H1 (cell line): ENCODE results near the gene CBLB. TPM values are rescaled to one million over a fixed set of nuclear protein-coding genes. Genes with fewer than 3 reads are reported as not detected.

Source experiments
- CTCF ChIA-PET: fragments of 300-600 bp; sonication (Branson Sonifier 250); formaldehyde crosslinking; loops from one replicate; lab custom pipeline; 2021; ENCODE audit not compliant: partially characterized antibody; lab: Charles Lee
- POLR2A ChIA-PET: fragments of 300-600 bp; sonication (Branson Sonifier 250); formaldehyde crosslinking; loops from one replicate; lab custom pipeline; 2021; ENCODE audit warnings: inconsistent platforms; ENCODE audit not compliant: partially characterized antibody; lab: Charles Lee
- DNase-seq, 2 experiments: peaks; one replicate each; pipeline versions ENCODE4 v3.0.0 to v3.0.0-alpha.2; 2010 to 2022; ENCODE audit warnings: low spot score in 2 of 2, low read depth in 1 of 2, mixed read lengths in 1 of 2
- FAIRE-seq: peaks from 2 replicates; lab custom pipeline; 2011; peaks lifted over from hg19 to GRCh38; lab: Jason Lieb, UNC
- H2AFZ ChIP-seq: 2 replicates; pipeline ENCODE4 v1.8.1; 2012; ENCODE audit warnings: low read length, inconsistent platforms
- H2AK5ac ChIP-seq: 2 replicates; pipeline ENCODE4 v1.6.1; 2013; ENCODE audit warnings: low read depth, low read length
- H2BK120ac ChIP-seq: replicated peaks from 2 replicates; pipeline ENCODE3; 2013; ENCODE audit warnings: low read depth, low read length, inconsistent platforms
- H2BK12ac ChIP-seq: 2 replicates; pipeline ENCODE4 v1.6.1; 2013; ENCODE audit warnings: low read depth, low read length
- H2BK15ac ChIP-seq: 2 replicates; pipeline ENCODE4 v1.6.1; 2013; ENCODE audit warnings: low read length
- H2BK20ac ChIP-seq: 2 replicates; pipeline ENCODE4 v1.6.1; 2013; ENCODE audit warnings: low read length
- H2BK5ac ChIP-seq: 2 replicates; pipeline ENCODE4 v1.6.1; 2013; ENCODE audit warnings: low read depth, low read length
- H3K14ac ChIP-seq: 2 replicates; pipeline ENCODE4 v1.6.1; 2013; ENCODE audit warnings: inconsistent platforms; ENCODE audit not compliant: insufficient read length
- H3K18ac ChIP-seq: 2 replicates; pipeline ENCODE4 v1.6.1; 2013; ENCODE audit warnings: low read length; ENCODE audit errors: extremely low read depth
- H3K23ac ChIP-seq: 2 replicates; pipeline ENCODE4 v1.6.1; 2013; ENCODE audit warnings: inconsistent platforms; ENCODE audit not compliant: insufficient read length
- H3K23me2 ChIP-seq: 2 replicates; pipeline ENCODE4 v1.6.1; 2013; ENCODE audit warnings: low read depth, low read length
- H3K27ac ChIP-seq: 2 replicates; pipeline ENCODE4 v1.6.1; 2011; ENCODE audit warnings: low read depth, low read length, inconsistent platforms
- H3K27me3 ChIP-seq, 4 experiments: replicated peaks in 1 of 4; 1 replicate in 1 of 4; 2 replicates in 3 of 4; pipeline versions ENCODE4 v1.6.1 to v1.8.1; 2011 to 2013; ENCODE audit warnings: low read length in 3 of 4, mild to moderate bottlenecking in 3 of 4, inconsistent platforms in 2 of 4, mixed read lengths in 2 of 4, moderate library complexity in 1 of 4; ENCODE audit not compliant: control insufficient read depth in 3 of 4, insufficient read depth in 3 of 4; ENCODE audit errors: extremely low read depth in 1 of 4
- H3K36me3 ChIP-seq, 4 experiments: 2 replicates each; pipeline versions ENCODE4 v1.6.1 to v1.8.1; 2011 to 2013; ENCODE audit warnings: mild to moderate bottlenecking in 4 of 4, low read length in 3 of 4, moderate library complexity in 2 of 4, control low read depth in 1 of 4, inconsistent platforms in 1 of 4; ENCODE audit not compliant: insufficient read depth in 4 of 4, control insufficient read depth in 2 of 4
- H3K4ac ChIP-seq: replicated peaks from 2 replicates; pipeline ENCODE3; 2013; ENCODE audit warnings: low read length, low read depth, mixed read lengths, inconsistent platforms; ENCODE audit not compliant: insufficient read length
- H3K4me1 ChIP-seq, 4 experiments: replicated peaks in 1 of 4; 1 replicate in 1 of 4; 2 replicates in 3 of 4; pipeline versions ENCODE4 v1.6.1 to v1.8.1; 2011 to 2013; ENCODE audit warnings: low read length in 3 of 4, inconsistent platforms in 2 of 4, mixed read lengths in 1 of 4; ENCODE audit not compliant: insufficient read depth in 4 of 4, control insufficient read depth in 3 of 4
- H3K4me2 ChIP-seq, 2 experiments: 2 replicates each; pipeline versions ENCODE4 v1.6.1 to v1.8.1; 2011 to 2013; ENCODE audit warnings: low read depth in 2 of 2, low read length in 2 of 2, control low read depth in 1 of 2, inconsistent platforms in 1 of 2, mild to moderate bottlenecking in 1 of 2; ENCODE audit not compliant: insufficient read depth in 1 of 2
- H3K4me3 ChIP-seq, 4 experiments: fragments of 200-600, 300-600 bp in 1 of 4; sonication (generic), shearing (Covaris generic), sonication (Bioruptor Twin) in 1 of 4; 2 replicates each; pipeline versions ENCODE4 v1.5.1 to v1.8.1; 2011 to 2016; ENCODE audit warnings: low read length in 4 of 4, low read depth in 3 of 4, control low read depth in 2 of 4, inconsistent platforms in 2 of 4, mild to moderate bottlenecking in 2 of 4, mixed read lengths in 1 of 4, moderate library complexity in 1 of 4; ENCODE audit not compliant: insufficient read depth in 2 of 4; ENCODE audit errors: extremely low read depth in 1 of 4
- H3K56ac ChIP-seq: replicated peaks from 2 replicates; pipeline ENCODE3; 2013; ENCODE audit warnings: low read depth, mild to moderate bottlenecking, mixed read lengths, low read length, inconsistent platforms; ENCODE audit not compliant: insufficient read length
- H3K79me1 ChIP-seq: 2 replicates; pipeline ENCODE4 v1.6.1; 2013; ENCODE audit warnings: low read depth, low read length, control low read depth
- H3K79me2 ChIP-seq, 2 experiments: 2 replicates each; pipeline versions ENCODE4 v1.6.1 to v1.8.1; 2012 to 2013; ENCODE audit warnings: low read length in 2 of 2, mild to moderate bottlenecking in 2 of 2, inconsistent platforms in 1 of 2; ENCODE audit not compliant: insufficient read depth in 2 of 2, control insufficient read depth in 1 of 2
- H3K9ac ChIP-seq, 4 experiments: replicated peaks in 1 of 4; 1 replicate in 1 of 4; 2 replicates in 3 of 4; pipeline versions ENCODE4 v1.6.1 to v1.8.1; 2011 to 2013; ENCODE audit warnings: low read depth in 3 of 4, low read length in 3 of 4, control low read depth in 2 of 4, mild to moderate bottlenecking in 2 of 4, moderate library complexity in 2 of 4, inconsistent platforms in 1 of 4; ENCODE audit errors: extremely low read depth in 1 of 4
- H3K9me3 ChIP-seq, 2 experiments: 2 replicates each; pipeline versions ENCODE4 v1.6.1 to v1.8.1; 2012 to 2013; ENCODE audit warnings: mild to moderate bottlenecking in 2 of 2, moderate library complexity in 2 of 2, control low read depth in 1 of 2, inconsistent platforms in 1 of 2, low read depth in 1 of 2, low read length in 1 of 2, mixed read lengths in 1 of 2; ENCODE audit not compliant: insufficient read depth in 2 of 2
- H4K20me1 ChIP-seq, 2 experiments: replicated peaks in 1 of 2; 2 replicates each; pipeline versions ENCODE3 to v1.8.1; 2011 to 2013; ENCODE audit warnings: inconsistent platforms in 2 of 2, low read length in 2 of 2, mild to moderate bottlenecking in 1 of 2; ENCODE audit not compliant: insufficient read depth in 2 of 2, control insufficient read depth in 1 of 2
- H4K5ac ChIP-seq: 2 replicates; pipeline ENCODE4 v1.6.1; 2013; ENCODE audit warnings: low read length, low read depth, mixed read lengths, inconsistent platforms; ENCODE audit not compliant: insufficient read length
- H4K8ac ChIP-seq: 2 replicates; pipeline ENCODE4 v1.8.0; 2013; ENCODE audit warnings: mild to moderate bottlenecking, moderate library complexity, low read length, inconsistent platforms; ENCODE audit not compliant: insufficient read depth; ENCODE audit errors: extremely low read depth
- H4K91ac ChIP-seq: replicated peaks from 2 replicates; pipeline ENCODE3; 2013; ENCODE audit warnings: low read length, mixed read lengths, inconsistent platforms; ENCODE audit not compliant: insufficient read length
- ASH2L ChIP-seq: fragments of 200-600, 300-600 bp; sonication (generic); IDR thresholded peaks from one replicate; pipeline ENCODE4 v1.7.1; 2017; ENCODE audit warnings: low read length
- BACH1 ChIP-seq: IDR thresholded peaks from 2 replicates; pipeline ENCODE4 v1.6.1; 2012; ENCODE audit warnings: low read length, improper control_type of control experiment
- BCL11A ChIP-seq, 2 experiments: IDR thresholded peaks; one replicate each; pipeline ENCODE4 v1.6.1; 2011; ENCODE audit warnings: low read depth in 2 of 2, low read length in 2 of 2, mild to moderate bottlenecking in 2 of 2
- CBX5 ChIP-seq: fragments of 300-800, 300-1000 bp; sonication (generic); IDR thresholded peaks from 2 replicates; pipeline ENCODE4 v1.7.1; 2016; ENCODE audit warnings: antibody characterized with exemption, low read length, low read depth
- CEBPB ChIP-seq: IDR thresholded peaks from 2 replicates; pipeline ENCODE4 v1.6.1; 2012; ENCODE audit warnings: low read depth, low read length
- CHD1 ChIP-seq: IDR thresholded peaks from 2 replicates; pipeline ENCODE4 v1.6.1; 2012; ENCODE audit warnings: low read depth, low read length, improper control_type of control experiment
- EGR1 ChIP-seq: IDR thresholded peaks from 2 replicates; pipeline ENCODE4 v1.6.1; 2011; ENCODE audit warnings: low read depth, low read length, borderline replicate concordance
- GABPA ChIP-seq: IDR thresholded peaks from 2 replicates; pipeline ENCODE4 v1.6.1; 2011; ENCODE audit warnings: mild to moderate bottlenecking, low read length, moderate library complexity, borderline replicate concordance; ENCODE audit not compliant: insufficient read depth
- MAFK ChIP-seq: IDR thresholded peaks from 2 replicates; pipeline ENCODE4 v1.6.1; 2012; ENCODE audit warnings: low read depth, mild to moderate bottlenecking, improper control_type of control experiment, low read length
- POLR2AphosphoS5 ChIP-seq: IDR thresholded peaks from 2 replicates; pipeline ENCODE4 v1.6.1; 2011; ENCODE audit warnings: low read depth, low read length
- RBBP5 ChIP-seq: IDR thresholded peaks from 2 replicates; pipeline ENCODE4 v1.7.1; 2012; ENCODE audit warnings: low read depth, mild to moderate bottlenecking, inconsistent platforms, low read length, moderate library complexity, borderline replicate concordance
- SRF ChIP-seq: IDR thresholded peaks from 2 replicates; pipeline ENCODE4 v1.6.1; 2011; ENCODE audit warnings: mild to moderate bottlenecking, low read depth, low read length, moderate library complexity
- SUZ12 ChIP-seq: fragments of 200-600 bp; sonication (generic); IDR thresholded peaks from 2 replicates; pipeline ENCODE4 v1.6.1; 2012; ENCODE audit warnings: mild to moderate bottlenecking, inconsistent platforms, low read length, moderate library complexity, mixed read lengths
- TBP ChIP-seq: IDR thresholded peaks from 2 replicates; pipeline ENCODE4 v1.6.1; 2011; ENCODE audit warnings: low read depth, low read length, improper control_type of control experiment
- WGBS, 2 experiments: shearing (Covaris generic) in 1 of 2; methylation state at CpG; one replicate each; pipeline versions ENCODE4 v1.1.6 to v1.1.7; 2013 to 2015; ENCODE audit warnings: low lambda C conversion rate in 2 of 2, mixed read lengths in 2 of 2, inconsistent platforms in 1 of 2, low coverage in 1 of 2, missing lambda C conversion rate in 1 of 2; ENCODE audit not compliant: insufficient replicate concordance in 2 of 2, insufficient coverage in 1 of 2, insufficient read length in 1 of 2; ENCODE audit errors: extremely low coverage in 1 of 2, missing lambda C conversion rate in 1 of 2; 5-methylcytosine and 5-hydroxymethylcytosine counted together
- polyA plus RNA-seq, 7 experiments: library from polyadenylated mRNA; depleted of rRNA in 3 of 7; stranded (reverse) in 5 of 7; unstranded in 2 of 7; fragments of >200 nt in 5 of 7; fragments of 200-250 nt in 2 of 7; gene quantifications; 1 replicate in 5 of 7; 2 replicates in 1 of 7; 4 replicates in 1 of 7; pipeline versions ENCODE4 v1.2.1 to v1.2.3, GENCODE V29; 2011 to 2013; ENCODE audit warnings: missing spikeins in 2 of 7, mixed read lengths in 2 of 7
- total RNA-seq: library from RNA; stranded (reverse); fragmentation: NEBNext Ultra II Directional; extraction: Animal tissue kit (Norgen Biotek cat#: 25700); gene quantifications from 2 replicates; pipeline ENCODE4 v1.2.1, GENCODE V29; 2021
- TF ChIP-seq, protein P1 (sequence below): IDR thresholded peaks from 2 replicates; pipeline ENCODE4 v1.6.1; 2011; ENCODE audit warnings: low read length, improper control_type of control experiment

Gene CBLB
- total and polyA plus RNA-seq, 2 of the 8 experiments (the other 6 are each of a cell fraction or from before 2014, with no cell fraction given) = 14.5 to 26.0 TPM

DNA sequence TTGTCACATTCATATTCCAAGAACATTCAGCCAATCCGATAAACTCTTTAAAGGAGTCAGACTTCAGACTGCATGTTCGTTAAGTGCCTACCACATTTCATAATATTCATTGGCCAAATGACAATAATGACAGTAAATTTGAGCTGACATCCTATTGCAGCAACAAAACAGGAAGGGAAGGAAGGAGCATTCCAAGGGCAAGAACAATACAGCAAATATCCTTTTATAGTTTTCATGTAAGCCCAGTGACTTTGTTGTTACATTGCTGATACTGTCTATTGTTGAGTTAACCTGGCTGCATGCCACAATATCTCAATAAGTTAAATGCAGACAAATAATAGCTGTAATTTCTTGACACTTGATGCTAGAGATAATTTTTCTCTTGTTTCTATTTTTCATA lies 16.4 kb upstream of the CBLB start:
- no peaks in the 10 kb centered on the region for H3K79me1 ChIP-seq
- no peak overlapping the region for H4K8ac ChIP-seq
- 91% methylated on average over 2 of the region's 2 CpGs; no CpG with 5 or more reads in 1 of the 2 experiments for WGBS, 2 experiments
- FAIRE-seq = no peak
- no peaks in the 10 kb centered on the region for H3K79me2 ChIP-seq
- no peak overlapping the region for H2BK15ac ChIP-seq
- CTCF ChIA-PET = interaction anchor here (1.5 kb wide), 1 partner anchor 11 kb away, joined by 3 read pairs; no protein-coding TSS in a partner anchor
- H3K56ac ChIP-seq = no peak overlapping the region
- no peak overlapping the region for H2BK5ac ChIP-seq
- H3K36me3 ChIP-seq = no peaks in the 10 kb centered on the region
- no peak overlapping the region for H2AK5ac ChIP-seq
- no peak overlapping the region for H3K4me2 ChIP-seq
- no peaks in the 10 kb centered on the region for H4K20me1 ChIP-seq
- no peak overlapping the region for H3K4me3 ChIP-seq
- no peak overlapping the region for H3K4ac ChIP-seq
- H3K27ac ChIP-seq = no peak overlapping the region
- H2BK12ac ChIP-seq = no peak overlapping the region
- POLR2A ChIA-PET = no interaction called here
- H4K91ac ChIP-seq = no peak overlapping the region
- no peak overlapping the region for H3K18ac ChIP-seq
- H3K23me2 ChIP-seq = no peaks in the 10 kb centered on the region
- H2AFZ ChIP-seq = no peak overlapping the region
- no peaks in the 10 kb centered on the region for H3K27me3 ChIP-seq
- no peak overlapping the region for H3K14ac ChIP-seq
- no peak overlapping the region for H4K5ac ChIP-seq
- H3K9me3 ChIP-seq = no peaks in the 10 kb centered on the region
- H3K4me1 ChIP-seq = no peaks in the 10 kb centered on the region
- DNase-seq = no peak
- H2BK20ac ChIP-seq = no peak overlapping the region
- H3K23ac ChIP-seq = no peak overlapping the region
- no peak overlapping the region for H2BK120ac ChIP-seq
- no peak overlapping the region for H3K9ac ChIP-seq
- TF ChIP-seq POLR2AphosphoS5 (no peak), GABPA (no peak), BACH1 (no peak), CBX5 (no peak), ASH2L (no peak), CHD1 (no peak), SUZ12 (no peak), MAFK (no peak), TBP (no peak), RBBP5 (no peak), SRF (no peak), CEBPB (no peak), BCL11A (IDR thresholded peaks at IDR 0.05; ENCODE audit: low read depth in 2 of 2, low read length in 2 of 2) (no peak), EGR1 (no peak)
- TF ChIP-seq, protein P1, sequence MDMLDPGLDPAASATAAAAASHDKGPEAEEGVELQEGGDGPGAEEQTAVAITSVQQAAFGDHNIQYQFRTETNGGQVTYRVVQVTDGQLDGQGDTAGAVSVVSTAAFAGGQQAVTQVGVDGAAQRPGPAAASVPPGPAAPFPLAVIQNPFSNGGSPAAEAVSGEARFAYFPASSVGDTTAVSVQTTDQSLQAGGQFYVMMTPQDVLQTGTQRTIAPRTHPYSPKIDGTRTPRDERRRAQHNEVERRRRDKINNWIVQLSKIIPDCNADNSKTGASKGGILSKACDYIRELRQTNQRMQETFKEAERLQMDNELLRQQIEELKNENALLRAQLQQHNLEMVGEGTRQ = no peak
